Panc1 (cell line): Measurements from ENCODE around the gene TRPV5. TPM values are rescaled to one million over a fixed set of nuclear protein-coding genes. Genes with fewer than 3 reads are reported as not detected.
A peak's percentile ranks its signal among the peaks of the same experiment; 100 is the strongest.

Experiments used
- ATAC-seq: fragments of 200-7000 bp; cut with Tn5 transposase; 2 replicates; pipeline ENCODE4 v1.9.1; 2020; ENCODE audit warnings: mild to moderate bottlenecking, moderate library complexity
- BruUV-seq: library from RNA; stranded (reverse); fragments of 400-500 nt; replicated peaks from 2 replicates; lab custom pipeline; 2021; lab: Mats Ljungman, UMichigan
- CTCF ChIA-PET: fragments of 300-600 bp; sonication (Branson Sonifier 250); formaldehyde crosslinking; loops from one replicate; lab custom pipeline; 2022; ENCODE audit warnings: antibody characterized with exemption; lab: Charles Lee
- POLR2A ChIA-PET: fragments of 300-600 bp; sonication (Branson Sonifier 250); formaldehyde crosslinking; loops from one replicate; lab custom pipeline; 2022; ENCODE audit warnings: antibody characterized with exemption; lab: Charles Lee
- DNase-seq: peaks from one replicate; pipeline ENCODE4 v3.0.0-alpha.2; 2010; ENCODE audit warnings: low read depth, low spot score
- H3K27ac ChIP-seq: 2 replicates; pipeline ENCODE4 v1.5.1; 2011; ENCODE audit warnings: mild to moderate bottlenecking, low read length, inconsistent platforms
- H3K27me3 ChIP-seq: fragments of 200-500 bp; sonication (Bioruptor generic); 2 replicates; pipeline ENCODE4 v1.6.0; 2014; ENCODE audit warnings: low read length, inconsistent platforms; ENCODE audit not compliant: control insufficient read depth, insufficient read depth
- H3K36me3 ChIP-seq: fragments of 200-500 bp; sonication (Bioruptor generic); 2 replicates; pipeline ENCODE4 v1.5.1; 2014; ENCODE audit warnings: inconsistent platforms, mild to moderate bottlenecking, low read length, moderate library complexity; ENCODE audit not compliant: control insufficient read depth, insufficient read depth
- H3K4me1 ChIP-seq: 2 replicates; pipeline ENCODE4 v1.5.1; 2011; ENCODE audit warnings: inconsistent platforms, mild to moderate bottlenecking, low read length, moderate library complexity; ENCODE audit not compliant: control insufficient read depth, insufficient read depth
- H3K4me3 ChIP-seq, 2 experiments: 2 replicates each; pipeline ENCODE4 v1.5.1; 2011 to 2012; ENCODE audit warnings: low read depth in 2 of 2, low read length in 2 of 2, mild to moderate bottlenecking in 2 of 2, inconsistent platforms in 1 of 2, moderate library complexity in 1 of 2
- H3K9me3 ChIP-seq: fragments of 200-500 bp; sonication (Bioruptor generic); 2 replicates; pipeline ENCODE4 v1.5.1; 2014; ENCODE audit warnings: low read depth, mild to moderate bottlenecking, inconsistent platforms, low read length, moderate library complexity; ENCODE audit not compliant: control insufficient read depth, insufficient read depth
- CTCF ChIP-seq: fragments of 450-650 bp; IDR thresholded peaks from 2 replicates; pipeline ENCODE4 v1.5.1; 2017; ENCODE audit warnings: mild to moderate bottlenecking
- POLR2AphosphoS5 ChIP-seq: IDR thresholded peaks from 2 replicates; pipeline ENCODE4 v1.6.1; 2012; ENCODE audit warnings: mild to moderate bottlenecking, low read depth, low read length, moderate library complexity
- REST ChIP-seq, 2 experiments: IDR thresholded peaks; 2 replicates each; pipeline ENCODE4 v1.6.1; 2011 to 2012; ENCODE audit warnings: low read depth in 2 of 2, control low read depth in 1 of 2, low read length in 1 of 2, mild to moderate bottlenecking in 1 of 2, moderate library complexity in 1 of 2; ENCODE audit not compliant: insufficient read depth in 1 of 2
- TCF7L2 ChIP-seq: IDR thresholded peaks from 2 replicates; pipeline ENCODE4 v1.6.1; 2011; ENCODE audit warnings: mild to moderate bottlenecking, low read depth, low read length, inconsistent platforms
- in situ Hi-C: cut with HindIII; loops from 2 replicates; pipeline ENCODE4 v1.10.0; 2016; ENCODE audit warnings: low sequenced_read_pairs, low pct_unique_long_range_greater_than_20kb
- intact Hi-C: fragments of 100-400 bp; cut with micrococcal nuclease; formaldehyde crosslinking; loops from one replicate; pipeline ENCODE4 v1.10.0; 2022; ENCODE audit not compliant: unreplicated experiment
- total RNA-seq: library from RNA; stranded (reverse); gene quantifications from one replicate; pipeline ENCODE4 v1.2.1, GENCODE V29; 2021; ENCODE audit not compliant: unreplicated experiment

TRPV5 gene
- total RNA-seq, 1 experiment from 2014 or later: not detected

GRCh38 chr7:142908921-142909890, 24.3 kb downstream of the TRPV5 start:
- no TSS peak for BruUV-seq
- POLR2A ChIA-PET: no interaction called here
- Histone ChIP-seq H3K36me3 (no peaks in the 10 kb centered on the region), H3K4me3 (no peak overlapping the region), H3K27me3 (no peaks in the 10 kb centered on the region; the same call in 1 of the 2 replicates), H3K4me1 (no peaks in the 10 kb centered on the region), H3K9me3 (peaks cover 9% of the 10 kb centered on the region; the same call in 1 of the 2 replicates), H3K27ac (no peak overlapping the region)
- ATAC-seq (peak; percentile 86), DNase-seq (no peak)
- no peak for TF ChIP-seq REST (IDR thresholded peaks at IDR 0.05; ENCODE audit: insufficient read depth in 1 of 2, low read depth in 2 of 2, low read length in 1 of 2)
- peak; percentile 64 for TF ChIP-seq CTCF
- CTCF ChIA-PET: no interaction called here
- intact Hi-C loops (no loop called here), in situ Hi-C loops (no loop called here)

GRCh38 chr7:142908290-142908689, 25.3 kb downstream of the TRPV5 start:
- BruUV-seq: no TSS peak
- Histone ChIP-seq H3K36me3 (no peaks in the 10 kb centered on the region), H3K4me3 (no peak overlapping the region), H3K27me3 (no peaks in the 10 kb centered on the region; the same call in 1 of the 2 replicates), H3K27ac (no peak overlapping the region), H3K9me3 (peaks cover 9% of the 10 kb centered on the region; the same call in 1 of the 2 replicates), H3K4me1 (no peaks in the 10 kb centered on the region)
- ChIA-PET POLR2A (no interaction called here), CTCF (no interaction called here)
- DNase-seq: no peak
- intact Hi-C loops: no loop called here
- ATAC-seq: no peak
- TF ChIP-seq POLR2AphosphoS5: no peak
- no peak for TF ChIP-seq REST (IDR thresholded peaks at IDR 0.05; ENCODE audit: insufficient read depth in 1 of 2, low read depth in 2 of 2, low read length in 1 of 2)
- TF ChIP-seq TCF7L2: no peak
- in situ Hi-C loops: no loop called here
